ENCODE results near the gene SRP68. TPM values are rescaled to one million over a fixed set of nuclear protein-coding genes. Genes with fewer than 3 reads are reported as not detected.

The SRP68 gene
- total and polyA plus RNA-seq, 2 of the 8 experiments (the other 6 are each of a cell fraction or from before 2014, with no cell fraction given) = 57.7 to 83.5 TPM

DNA sequence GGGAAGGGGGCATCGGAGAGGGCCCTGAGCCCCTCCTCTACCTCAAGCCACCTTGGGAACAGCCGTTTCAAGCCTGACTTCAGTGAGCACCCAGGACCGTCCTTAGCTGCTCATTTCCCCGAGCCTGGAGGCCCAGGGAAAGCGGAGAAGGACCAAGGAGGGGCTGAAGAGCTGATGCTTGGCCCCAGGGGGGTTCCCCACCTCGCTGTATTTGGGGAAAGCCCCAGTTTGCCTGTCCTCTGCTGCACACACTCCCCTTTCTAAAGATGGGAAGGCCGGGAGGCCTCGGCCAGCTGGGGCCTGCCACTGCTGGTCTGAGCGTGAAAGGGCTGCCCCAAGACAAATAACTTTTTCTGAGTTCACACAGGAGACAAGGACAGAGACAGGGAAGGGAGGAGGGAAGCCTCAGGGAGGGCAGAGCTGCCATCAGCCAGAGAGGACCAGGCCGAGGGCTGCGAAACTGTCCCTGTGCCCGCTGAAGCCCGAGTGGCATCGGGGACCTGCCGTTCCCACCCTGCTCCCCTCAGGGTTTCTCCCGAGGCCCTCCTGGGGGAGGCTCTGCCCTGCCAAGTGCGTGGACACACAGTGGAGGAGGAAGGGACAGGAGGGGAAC is 18.3 kb upstream of the SRP68 start (continued):
- TF ChIP-seq KDM5A (IDR thresholded peaks at IDR 0.05; ENCODE audit: low read length) (no peak), RNF2 (IDR thresholded peaks at IDR 0.05; ENCODE audit: borderline replicate concordance, low read depth, low read length, missing control alignments, poor library complexity, severe bottlenecking) (no peak), TAF7 (optimal IDR thresholded peaks at IDR 0.05; ENCODE audit: borderline replicate concordance, low read depth, low read length) (no peak), RBBP5 (IDR thresholded peaks at IDR 0.05; ENCODE audit: borderline replicate concordance, low read depth, low read length) (no peak), NANOG (IDR thresholded peaks at IDR 0.05; ENCODE audit: insufficient read depth, low read depth, low read length, poor library complexity, severe bottlenecking) (no peak), FOSL1 (IDR thresholded peaks at IDR 0.05; ENCODE audit: insufficient read depth, low read depth, low read length) (no peak), ASH2L (IDR thresholded peaks at IDR 0.05; ENCODE audit: low read length) (no peak), HDAC2 (IDR thresholded peaks at IDR 0.05; ENCODE audit: borderline replicate concordance in 1 of 2, low read depth in 2 of 2, low read length in 2 of 2) (no peak), BRCA1 (IDR thresholded peaks at IDR 0.05; ENCODE audit: low read depth, low read length) (no peak)
- TF ChIP-seq, protein P1, sequence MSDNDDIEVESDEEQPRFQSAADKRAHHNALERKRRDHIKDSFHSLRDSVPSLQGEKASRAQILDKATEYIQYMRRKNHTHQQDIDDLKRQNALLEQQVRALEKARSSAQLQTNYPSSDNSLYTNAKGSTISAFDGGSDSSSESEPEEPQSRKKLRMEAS (IDR thresholded peaks at IDR 0.05) = no peak

Measured in H1 (cell line).